ENCODE measurements around the gene STAT6.

- TF ChIP-seq CTCF (conservative IDR thresholded peaks at IDR 0.05) (no peak), EZH2 (IDR thresholded peaks at IDR 0.05; ENCODE audit: low read depth) (no peak)
These were observed 46.5 kb upstream of the STAT6 start for GRCh38 chr12:57157588-57158173.
